GM12874 (cell line): Measurements from ENCODE around the gene NDOR1.

Experiments used
- CTCF ChIP-seq: IDR thresholded peaks from 2 replicates; pipeline ENCODE4 v1.5.1; 2011; ENCODE audit warnings: low read depth, mild to moderate bottlenecking, control low read depth, low read length, moderate library complexity; ENCODE audit not compliant: insufficient read depth

NDOR1 gene

GRCh38 chr9:137251194-137251461 lies 45.6 kb downstream of the NDOR1 start, which contains the start of gene STPG3:
STPG3 (plus strand) TSS chr9:137251286; CDS start chr9:137251287, 1 bp downstream.
- TF ChIP-seq CTCF: no peak

GRCh38 chr9:137251490-137252268 lies 46.2 kb downstream of the NDOR1 start:
- TF ChIP-seq CTCF: no peak

- TF ChIP-seq CTCF: no peak
Measured at GRCh38 chr9:137252555-137253506, 47.3 kb downstream of the NDOR1 start.

GRCh38 chr9:137253717-137254623 lies 48.5 kb downstream of the NDOR1 start:
- no peak for TF ChIP-seq CTCF

GRCh38 chr9:137254624-137255447 lies 49.3 kb downstream of the NDOR1 start, which contains the start of gene NELFB:
NELFB (plus strand) TSS chr9:137255327.
- TF ChIP-seq CTCF: no peak

- no peak for TF ChIP-seq CTCF
Measured at GRCh38 chr9:137255448-137256114, 50.1 kb downstream of the NDOR1 start.
